Measurements from ENCODE around the gene POLG2.

POLG2 gene

GRCh38 chr17:64535357-64535756 lies 38.5 kb upstream of the POLG2 start:
- in situ Hi-C loops (cut with MboI; ENCODE audit: low pct_unique_long_range_greater_than_20kb, low sequenced_read_pairs, unreplicated experiment), result no loop called here
- TF ChIP-seq, protein P1, sequence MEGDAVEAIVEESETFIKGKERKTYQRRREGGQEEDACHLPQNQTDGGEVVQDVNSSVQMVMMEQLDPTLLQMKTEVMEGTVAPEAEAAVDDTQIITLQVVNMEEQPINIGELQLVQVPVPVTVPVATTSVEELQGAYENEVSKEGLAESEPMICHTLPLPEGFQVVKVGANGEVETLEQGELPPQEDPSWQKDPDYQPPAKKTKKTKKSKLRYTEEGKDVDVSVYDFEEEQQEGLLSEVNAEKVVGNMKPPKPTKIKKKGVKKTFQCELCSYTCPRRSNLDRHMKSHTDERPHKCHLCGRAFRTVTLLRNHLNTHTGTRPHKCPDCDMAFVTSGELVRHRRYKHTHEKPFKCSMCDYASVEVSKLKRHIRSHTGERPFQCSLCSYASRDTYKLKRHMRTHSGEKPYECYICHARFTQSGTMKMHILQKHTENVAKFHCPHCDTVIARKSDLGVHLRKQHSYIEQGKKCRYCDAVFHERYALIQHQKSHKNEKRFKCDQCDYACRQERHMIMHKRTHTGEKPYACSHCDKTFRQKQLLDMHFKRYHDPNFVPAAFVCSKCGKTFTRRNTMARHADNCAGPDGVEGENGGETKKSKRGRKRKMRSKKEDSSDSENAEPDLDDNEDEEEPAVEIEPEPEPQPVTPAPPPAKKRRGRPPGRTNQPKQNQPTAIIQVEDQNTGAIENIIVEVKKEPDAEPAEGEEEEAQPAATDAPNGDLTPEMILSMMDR (IDR thresholded peaks at IDR 0.05; ENCODE audit: extremely low read depth, insufficient read depth, missing control alignments), result no peak
- DNase-seq (ENCODE audit: low spot score), result no peak

- TF ChIP-seq, protein P1 (IDR thresholded peaks at IDR 0.05; ENCODE audit: extremely low read depth, insufficient read depth, missing control alignments), result peak; percentile 9
- no peak for DNase-seq (ENCODE audit: low spot score)
- in situ Hi-C loops (cut with MboI; ENCODE audit: low pct_unique_long_range_greater_than_20kb, low sequenced_read_pairs, unreplicated experiment), result no loop called here
Observed at GRCh38 chr17:64534187-64534586, 37.3 kb upstream of the POLG2 start.

DNA sequence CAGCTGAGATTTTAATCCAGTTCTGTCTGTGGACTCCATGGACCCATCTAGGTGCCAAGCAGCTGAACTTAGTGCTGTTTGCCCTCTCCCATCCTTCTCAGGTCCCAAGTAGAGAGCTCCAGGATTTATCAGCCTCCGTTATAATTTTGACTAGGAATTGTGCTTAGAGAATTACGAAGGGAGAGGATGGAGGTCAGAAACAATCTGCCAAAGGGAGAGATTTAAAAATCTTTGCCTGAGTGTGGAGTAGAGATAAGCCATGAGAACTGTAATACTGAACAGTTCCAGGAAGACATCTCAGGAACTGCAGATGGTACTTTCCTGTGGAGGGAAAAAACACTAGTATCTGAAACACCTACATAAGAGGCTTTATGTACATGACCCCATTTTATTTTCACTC lies 36.9 kb upstream of the POLG2 start:
- TF ChIP-seq, protein P1 (IDR thresholded peaks at IDR 0.05; ENCODE audit: extremely low read depth, insufficient read depth, missing control alignments), result no peak
- in situ Hi-C loops (cut with MboI; ENCODE audit: low pct_unique_long_range_greater_than_20kb, low sequenced_read_pairs, unreplicated experiment), result no loop called here
- no peak for DNase-seq (ENCODE audit: low spot score)

DNA sequence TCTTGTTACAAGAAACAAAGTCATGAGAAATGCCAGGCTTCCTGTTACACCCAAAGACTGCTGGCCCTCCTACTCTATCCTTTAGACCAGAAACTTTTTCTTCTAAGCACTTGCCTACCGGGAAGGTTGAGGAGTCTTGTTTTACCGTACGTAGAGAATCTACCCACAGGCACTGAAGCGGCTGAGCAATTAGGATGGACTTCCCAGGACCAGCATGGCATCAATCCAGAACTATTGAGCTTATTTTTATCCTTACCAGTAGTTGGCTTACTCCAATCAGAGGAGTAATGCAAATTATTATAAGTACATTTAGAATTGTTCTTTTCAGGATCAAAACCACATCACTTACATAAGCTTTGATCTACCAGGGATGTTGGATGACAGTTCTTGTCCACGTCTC lies 35.6 kb upstream of the POLG2 start:
- TF ChIP-seq, protein P1 (IDR thresholded peaks at IDR 0.05; ENCODE audit: extremely low read depth, insufficient read depth, missing control alignments), result no peak
- no peak for DNase-seq (ENCODE audit: low spot score)
- in situ Hi-C loops (cut with MboI; ENCODE audit: low pct_unique_long_range_greater_than_20kb, low sequenced_read_pairs, unreplicated experiment), result no loop called here

GRCh38 chr17:64531955-64532371 lies 35.1 kb upstream of the POLG2 start:
- DNase-seq (ENCODE audit: low spot score), result no peak
- in situ Hi-C loops (cut with MboI; ENCODE audit: low pct_unique_long_range_greater_than_20kb, low sequenced_read_pairs, unreplicated experiment), result no loop called here
- TF ChIP-seq, protein P1 (IDR thresholded peaks at IDR 0.05; ENCODE audit: extremely low read depth, insufficient read depth, missing control alignments), result no peak

DNA sequence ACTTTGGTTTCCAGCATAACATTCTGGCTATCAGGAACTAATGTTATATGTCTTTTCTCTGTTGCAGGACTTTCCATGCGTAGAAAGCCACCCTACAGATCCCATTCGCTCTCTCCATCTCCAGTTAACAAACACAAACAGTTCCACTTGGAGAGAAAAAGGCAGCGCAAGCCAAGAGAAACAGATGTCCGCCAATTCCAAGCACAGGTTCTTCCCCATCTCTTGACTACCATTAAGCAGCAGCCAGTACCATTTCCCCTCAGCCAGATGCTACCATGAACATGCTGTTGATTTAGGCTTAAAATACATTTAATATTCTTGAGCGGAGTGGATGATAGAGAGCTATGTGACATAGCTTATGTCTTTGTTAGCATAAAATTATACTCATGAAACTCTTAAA lies 32.4 kb upstream of the POLG2 start:
- in situ Hi-C loops (cut with MboI; ENCODE audit: low pct_unique_long_range_greater_than_20kb, low sequenced_read_pairs, unreplicated experiment), result no loop called here
- TF ChIP-seq, protein P1 (IDR thresholded peaks at IDR 0.05; ENCODE audit: extremely low read depth, insufficient read depth, missing control alignments), result no peak
- no peak for DNase-seq (ENCODE audit: low spot score)

DNA sequence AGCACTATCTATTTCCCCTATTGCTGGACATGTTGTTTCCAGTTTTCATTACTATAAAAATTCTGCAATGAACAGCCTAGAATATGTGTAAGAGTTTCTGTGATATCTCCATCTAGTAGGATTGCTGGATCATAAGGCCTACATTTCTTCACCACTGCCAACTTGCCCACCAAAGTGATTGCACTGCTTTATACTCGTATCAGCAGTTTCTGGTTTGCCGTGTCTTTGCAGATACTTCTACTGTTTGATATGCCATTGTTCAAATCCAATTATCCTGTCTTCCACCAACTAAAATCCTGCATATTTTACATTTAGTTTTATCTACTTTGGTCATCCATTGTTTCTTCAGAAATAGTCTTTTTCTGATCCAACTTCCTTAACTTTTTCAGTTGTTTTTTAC lies 31.1 kb upstream of the POLG2 start:
- TF ChIP-seq, protein P1 (IDR thresholded peaks at IDR 0.05; ENCODE audit: extremely low read depth, insufficient read depth, missing control alignments), result no peak
- no peak for DNase-seq (ENCODE audit: low spot score)
- in situ Hi-C loops (cut with MboI; ENCODE audit: low pct_unique_long_range_greater_than_20kb, low sequenced_read_pairs, unreplicated experiment), result no loop called here

All from GM13977 (cell line).